Adipocyte (in vitro differentiated cells): ENCODE measurements around the gene RAB31.

Experiments used
- DNase-seq: peaks from one replicate; pipeline ENCODE4 v3.0.0-alpha.2; 2015; ENCODE audit warnings: low read depth
- H3K27me3 ChIP-seq: replicated peaks from 2 replicates; pipeline ENCODE4 v1.7.0; 2013; ENCODE audit warnings: mild to moderate bottlenecking, low read length, moderate library complexity; ENCODE audit not compliant: control insufficient read depth, insufficient read depth
- H3K36me3 ChIP-seq: 2 replicates; pipeline ENCODE4 v1.7.0; 2013; ENCODE audit warnings: low read length, mild to moderate bottlenecking, moderate library complexity; ENCODE audit not compliant: control insufficient read depth, insufficient read depth, severe bottlenecking
- H3K4me1 ChIP-seq: 2 replicates; pipeline ENCODE4 v1.7.0; 2013; ENCODE audit warnings: mild to moderate bottlenecking, low read length, moderate library complexity; ENCODE audit not compliant: control insufficient read depth, insufficient read depth
- H3K4me3 ChIP-seq: 2 replicates; pipeline ENCODE4 v1.7.0; 2013; ENCODE audit warnings: mild to moderate bottlenecking, low read length, moderate library complexity
- H3K9ac ChIP-seq: 2 replicates; pipeline ENCODE4 v1.7.0; 2013; ENCODE audit warnings: mild to moderate bottlenecking, low read length, moderate library complexity
- H3K9me3 ChIP-seq: 2 replicates; pipeline ENCODE4 v1.7.0; 2013; ENCODE audit warnings: mild to moderate bottlenecking, low read length, moderate library complexity; ENCODE audit not compliant: control insufficient read depth

Gene RAB31

GRCh38 chr18:9681217-9681616 lies 26.9 kb upstream of the RAB31 start:
- no peak for DNase-seq
- no peaks in the 10 kb centered on the region for H3K36me3 ChIP-seq
- peaks cover 25% of the 10 kb centered on the region for H3K4me1 ChIP-seq
- no peaks in the 10 kb centered on the region for H3K9me3 ChIP-seq
- H3K4me3 ChIP-seq = no peak overlapping the region
- no peaks in the 10 kb centered on the region for H3K27me3 ChIP-seq
- no peak overlapping the region for H3K9ac ChIP-seq

GRCh38 chr18:9682572-9682971 lies 25.5 kb upstream of the RAB31 start:
- no peak overlapping the region for H3K4me3 ChIP-seq
- peaks cover 25% of the 10 kb centered on the region for H3K4me1 ChIP-seq
- no peak overlapping the region for H3K9ac ChIP-seq
- H3K9me3 ChIP-seq = no peaks in the 10 kb centered on the region
- no peak for DNase-seq
- H3K27me3 ChIP-seq = no peaks in the 10 kb centered on the region
- no peaks in the 10 kb centered on the region for H3K36me3 ChIP-seq

- Histone ChIP-seq H3K9me3 (no peaks in the 10 kb centered on the region), H3K4me3 (peak overlapping the region; percentile 70), H3K27me3 (no peaks in the 10 kb centered on the region), H3K4me1 (peaks cover 25% of the 10 kb centered on the region), H3K9ac (peak overlapping the region; percentile 84), H3K36me3 (no peaks in the 10 kb centered on the region)
- DNase-seq = peak; percentile 79
Measured at GRCh38 chr18:9683418-9684396, 24.4 kb upstream of the RAB31 start.

- Histone ChIP-seq H3K9me3 (no peaks in the 10 kb centered on the region), H3K27me3 (no peaks in the 10 kb centered on the region), H3K4me3 (peak overlapping the region; percentile 70), H3K4me1 (peaks cover 25% of the 10 kb centered on the region), H3K9ac (peak overlapping the region; percentile 84), H3K36me3 (no peaks in the 10 kb centered on the region)
- peak; percentile 81 for DNase-seq
Measured at GRCh38 chr18:9684881-9685614, 23.1 kb upstream of the RAB31 start.

GRCh38 chr18:9685615-9685890 lies 22.5 kb upstream of the RAB31 start:
- peak overlapping the region; percentile 84 for H3K9ac ChIP-seq
- H3K27me3 ChIP-seq = no peaks in the 10 kb centered on the region
- no peaks in the 10 kb centered on the region for H3K36me3 ChIP-seq
- H3K4me3 ChIP-seq = peak overlapping the region; percentile 70
- peaks cover 26% of the 10 kb centered on the region for H3K4me1 ChIP-seq
- H3K9me3 ChIP-seq = no peaks in the 10 kb centered on the region
- no peak for DNase-seq

GRCh38 chr18:9688036-9688741 lies 19.9 kb upstream of the RAB31 start:
- Histone ChIP-seq H3K4me3 (no peak overlapping the region), H3K4me1 (peaks cover 29% of the 10 kb centered on the region), H3K27me3 (no peaks in the 10 kb centered on the region), H3K36me3 (no peaks in the 10 kb centered on the region), H3K9ac (no peak overlapping the region), H3K9me3 (no peaks in the 10 kb centered on the region)
- DNase-seq = peak; percentile 71

- Histone ChIP-seq H3K4me3 (no peak overlapping the region), H3K9me3 (no peaks in the 10 kb centered on the region), H3K4me1 (peaks cover 19% of the 10 kb centered on the region), H3K9ac (no peak overlapping the region), H3K36me3 (no peaks in the 10 kb centered on the region), H3K27me3 (no peaks in the 10 kb centered on the region)
- DNase-seq = no peak
Measured at GRCh38 chr18:9689253-9689652, 18.8 kb upstream of the RAB31 start.

GRCh38 chr18:9690418-9691188 lies 17.5 kb upstream of the RAB31 start:
- no peak for DNase-seq
- Histone ChIP-seq H3K27me3 (no peaks in the 10 kb centered on the region), H3K9me3 (no peaks in the 10 kb centered on the region), H3K36me3 (no peaks in the 10 kb centered on the region), H3K4me1 (peaks cover 8% of the 10 kb centered on the region), H3K9ac (no peak overlapping the region), H3K4me3 (no peak overlapping the region)

- no peak overlapping the region for H3K9ac ChIP-seq
- H3K4me1 ChIP-seq = peaks cover 12% of the 10 kb centered on the region
- H3K4me3 ChIP-seq = no peak overlapping the region
- no peaks in the 10 kb centered on the region for H3K27me3 ChIP-seq
- no peaks in the 10 kb centered on the region for H3K9me3 ChIP-seq
- H3K36me3 ChIP-seq = no peaks in the 10 kb centered on the region
- no peak for DNase-seq
Measured at GRCh38 chr18:9691235-9691634, 16.9 kb upstream of the RAB31 start.

- no peak overlapping the region for H3K9ac ChIP-seq
- DNase-seq = no peak
Measured at GRCh38 chr18:9694174-9694573, 13.9 kb upstream of the RAB31 start.

More at GRCh38 chr18:9694174-9694573, 13.9 kb upstream of the RAB31 start:
- H3K4me1 ChIP-seq = peaks cover 24% of the 10 kb centered on the region
- no peaks in the 10 kb centered on the region for H3K36me3 ChIP-seq
- no peak overlapping the region for H3K4me3 ChIP-seq
- H3K9me3 ChIP-seq = no peaks in the 10 kb centered on the region
- no peaks in the 10 kb centered on the region for H3K27me3 ChIP-seq
